PC-9 (cell line): Measurements from ENCODE around the gene TAGLN2. TPM values are rescaled to one million over a fixed set of nuclear protein-coding genes. Genes with fewer than 3 reads are reported as not detected.
A peak's percentile ranks its signal among the peaks of the same experiment; 100 is the strongest.

Source experiments
- BruUV-seq: library from RNA; stranded (reverse); fragments of 400-500 nt; replicated peaks from 2 replicates; lab custom pipeline; 2021; lab: Mats Ljungman, UMichigan
- CTCF ChIA-PET: fragments of 300-600 bp; sonication (Branson Sonifier 250); formaldehyde crosslinking; loops from one replicate; lab custom pipeline; 2022; ENCODE audit warnings: antibody characterized with exemption; lab: Charles Lee
- POLR2A ChIA-PET: fragments of 300-600 bp; sonication (Branson Sonifier 250); formaldehyde crosslinking; loops from one replicate; lab custom pipeline; 2022; ENCODE audit warnings: antibody characterized with exemption; ENCODE audit not compliant: unreplicated experiment; lab: Charles Lee
- DNase-seq, 2 experiments: peaks; one replicate each; pipeline versions ENCODE4 v3.0.0 to v3.0.0-alpha.2; 2015 to 2022; ENCODE audit warnings: mixed read lengths in 1 of 2
- H2AFZ ChIP-seq: fragments of 200-600 bp; sonication (generic); 2 replicates; pipeline ENCODE4 v1.8.1; 2017; ENCODE audit warnings: antibody characterized with exemption
- H3F3A ChIP-seq: fragments of 200-600 bp; sonication (generic); 2 replicates; pipeline ENCODE4 v1.8.1; 2017; ENCODE audit warnings: antibody characterized with exemption, mild to moderate bottlenecking, low read depth; ENCODE audit not compliant: insufficient read depth
- H3K27ac ChIP-seq: fragments of 200-600 bp; sonication (generic); 2 replicates; pipeline ENCODE4 v1.6.1; 2016; ENCODE audit warnings: mixed run types
- H3K27me3 ChIP-seq: fragments of 200-600 bp; sonication (generic); 2 replicates; pipeline ENCODE4 v1.6.1; 2016; ENCODE audit warnings: low read depth, mixed run types; ENCODE audit not compliant: insufficient read depth
- H3K36me3 ChIP-seq: fragments of 200-600 bp; sonication (generic); 2 replicates; pipeline ENCODE4 v1.6.1; 2016; ENCODE audit warnings: low read depth, mixed run types
- H3K4me1 ChIP-seq: fragments of 200-600 bp; sonication (generic); replicated peaks from 2 replicates; pipeline ENCODE4 v1.6.1; 2016; ENCODE audit warnings: mixed run types; ENCODE audit not compliant: insufficient read depth
- H3K4me2 ChIP-seq: fragments of 200-600 bp; sonication (generic); 2 replicates; pipeline ENCODE4 v1.6.1; 2017; ENCODE audit warnings: mixed run types
- H3K4me3 ChIP-seq: fragments of 200-600 bp; sonication (generic); 2 replicates; pipeline ENCODE4 v1.6.1; 2016; ENCODE audit warnings: mixed run types
- H3K79me2 ChIP-seq: fragments of 200-600 bp; sonication (generic); 2 replicates; pipeline ENCODE4 v1.6.1; 2017; ENCODE audit warnings: low read depth, mixed run types
- H3K9me2 ChIP-seq: fragments of 200-600 bp; sonication (generic); 2 replicates; pipeline ENCODE4 v1.8.1; 2017; ENCODE audit warnings: mild to moderate bottlenecking; ENCODE audit not compliant: insufficient read depth
- H3K9me3 ChIP-seq: fragments of 200-600 bp; sonication (generic); 2 replicates; pipeline ENCODE4 v1.8.1; 2016; ENCODE audit warnings: low read depth; ENCODE audit not compliant: insufficient read depth
- H4K20me1 ChIP-seq: fragments of 200-600 bp; sonication (generic); 2 replicates; pipeline ENCODE4 v1.8.1; 2017; ENCODE audit not compliant: insufficient read depth
- EZH2 ChIP-seq: fragments of 200-600 bp; sonication (generic); IDR thresholded peaks from 2 replicates; pipeline ENCODE4 v1.8.0; 2017; ENCODE audit warnings: antibody characterized with exemption, low read depth
- intact Hi-C: fragments of 100-400 bp; cut with micrococcal nuclease; formaldehyde crosslinking; loops from one replicate; pipeline ENCODE4 v1.10.0; 2022; ENCODE audit not compliant: unreplicated experiment
- total RNA-seq: library from RNA; stranded (reverse); gene quantifications from 2 replicates; pipeline ENCODE4 v1.2.3, GENCODE V29; 2021
- TF ChIP-seq, protein P1 (sequence below): fragments of 200-600 bp; sonication (generic); conservative IDR thresholded peaks from 2 replicates; pipeline ENCODE4 v1.6.1; 2017; ENCODE audit warnings: mixed run types, antibody characterized with exemption, mild to moderate bottlenecking, moderate library complexity

The TAGLN2 gene
- total RNA-seq, 1 experiment from 2014 or later, result 473 TPM

DNA sequence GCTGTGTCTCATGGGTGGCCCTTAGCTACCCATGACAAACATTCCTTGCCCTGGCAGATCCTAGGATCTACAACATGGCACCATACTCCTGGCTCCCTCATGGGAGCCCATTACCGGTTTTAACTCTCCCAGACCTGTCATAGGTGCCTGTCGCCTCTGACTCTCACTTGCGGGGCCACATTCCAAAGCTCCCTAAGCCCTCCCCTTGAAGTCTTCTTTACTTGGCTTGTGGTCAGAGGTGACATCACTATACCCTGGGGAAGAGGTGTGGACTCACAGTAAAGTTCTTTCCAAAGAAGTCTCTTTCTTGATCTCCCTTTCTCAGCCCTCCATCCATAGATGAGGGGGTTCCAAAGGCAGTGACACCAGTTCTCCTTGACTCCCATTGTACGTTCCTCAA lies 34.1 kb upstream of the TAGLN2 start:
- H3K4me2 ChIP-seq, result peak overlapping the region; percentile 49
- no peaks in the 10 kb centered on the region for H4K20me1 ChIP-seq
- no peak overlapping the region for H2AFZ ChIP-seq
- intact Hi-C loops, result loop anchor here (1.0 kb wide), 1 partner anchor 13 kb away; no protein-coding TSS in a partner anchor
- peak; percentile 82 to 93 for DNase-seq
- H3K27me3 ChIP-seq, result no peaks in the 10 kb centered on the region
- ChIA-PET POLR2A (interaction anchor here (0.7 kb wide), 1 partner anchor 22 kb away, joined by 5 read pairs; no protein-coding TSS in a partner anchor), CTCF (interaction anchor here (0.6 to 1.1 kb wide), 3 partner anchors 14 to 417 kb away, joined by 3 to 4 read pairs (median 4); partner anchors contain the start of gene IGSF9)
- no peaks in the 10 kb centered on the region for H3K36me3 ChIP-seq
- H3K9me3 ChIP-seq, result no peaks in the 10 kb centered on the region
- H3K9me2 ChIP-seq, result no peaks in the 10 kb centered on the region
- BruUV-seq, result no TSS peak
- H3K79me2 ChIP-seq, result no peaks in the 10 kb centered on the region
- peaks cover 15% of the 10 kb centered on the region; the same call in 1 of the 2 replicates for H3F3A ChIP-seq
- no peak overlapping the region for H3K27ac ChIP-seq
- H3K4me3 ChIP-seq, result no peak overlapping the region
- TF ChIP-seq EZH2, result no peak
- TF ChIP-seq, protein P1, sequence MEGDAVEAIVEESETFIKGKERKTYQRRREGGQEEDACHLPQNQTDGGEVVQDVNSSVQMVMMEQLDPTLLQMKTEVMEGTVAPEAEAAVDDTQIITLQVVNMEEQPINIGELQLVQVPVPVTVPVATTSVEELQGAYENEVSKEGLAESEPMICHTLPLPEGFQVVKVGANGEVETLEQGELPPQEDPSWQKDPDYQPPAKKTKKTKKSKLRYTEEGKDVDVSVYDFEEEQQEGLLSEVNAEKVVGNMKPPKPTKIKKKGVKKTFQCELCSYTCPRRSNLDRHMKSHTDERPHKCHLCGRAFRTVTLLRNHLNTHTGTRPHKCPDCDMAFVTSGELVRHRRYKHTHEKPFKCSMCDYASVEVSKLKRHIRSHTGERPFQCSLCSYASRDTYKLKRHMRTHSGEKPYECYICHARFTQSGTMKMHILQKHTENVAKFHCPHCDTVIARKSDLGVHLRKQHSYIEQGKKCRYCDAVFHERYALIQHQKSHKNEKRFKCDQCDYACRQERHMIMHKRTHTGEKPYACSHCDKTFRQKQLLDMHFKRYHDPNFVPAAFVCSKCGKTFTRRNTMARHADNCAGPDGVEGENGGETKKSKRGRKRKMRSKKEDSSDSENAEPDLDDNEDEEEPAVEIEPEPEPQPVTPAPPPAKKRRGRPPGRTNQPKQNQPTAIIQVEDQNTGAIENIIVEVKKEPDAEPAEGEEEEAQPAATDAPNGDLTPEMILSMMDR, result no peak
- H3K4me1 ChIP-seq, result peaks cover 30% of the 10 kb centered on the region

DNA sequence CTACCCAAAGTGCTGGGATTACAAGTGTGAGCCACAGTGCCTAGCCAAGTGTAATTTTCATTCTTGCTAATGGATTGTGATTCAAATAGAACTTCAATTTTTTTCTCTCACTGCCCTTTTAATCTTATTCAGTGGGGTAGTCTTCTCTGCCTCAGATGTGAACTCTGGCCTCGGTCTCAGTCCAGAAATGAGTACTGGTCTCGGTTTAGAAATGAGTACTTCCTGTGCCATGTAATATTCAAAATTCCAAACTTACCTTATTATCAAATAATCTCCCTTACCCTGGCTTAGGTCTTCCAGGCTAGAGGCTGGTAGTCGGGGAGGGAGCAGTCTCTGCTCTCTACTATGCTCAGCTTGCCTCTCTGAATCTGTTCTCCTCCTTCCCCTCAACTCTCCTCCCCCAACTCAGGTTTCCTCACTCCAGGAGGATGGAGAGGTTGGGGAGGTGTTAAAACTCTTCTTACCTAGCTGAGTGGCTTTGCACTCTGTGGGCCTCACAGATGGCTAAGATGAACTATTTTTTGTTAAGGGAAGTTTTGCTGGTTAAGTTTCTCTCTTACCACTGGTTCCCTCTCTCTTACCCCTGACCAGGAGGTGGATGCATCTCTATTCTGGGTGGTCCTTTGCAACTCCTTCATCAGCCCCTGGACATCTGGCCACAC lies 33.5 kb upstream of the TAGLN2 start:
- ChIA-PET CTCF (interaction anchor here (0.6 to 1.1 kb wide), 3 partner anchors 13 to 417 kb away, joined by 3 to 4 read pairs (median 4); partner anchors contain the start of gene IGSF9), POLR2A (interaction anchor here (0.7 kb wide), 1 partner anchor 21 kb away, joined by 5 read pairs; no protein-coding TSS in a partner anchor)
- H3K79me2 ChIP-seq, result no peaks in the 10 kb centered on the region
- intact Hi-C loops, result loop anchor here (1.0 kb wide), 1 partner anchor 13 kb away; no protein-coding TSS in a partner anchor
- TF ChIP-seq, protein P1, result no peak
- TF ChIP-seq EZH2, result no peak
- BruUV-seq, result TSS peak; percentile 28
- H3K27me3 ChIP-seq, result no peaks in the 10 kb centered on the region
- H3K4me1 ChIP-seq, result peaks cover 33% of the 10 kb centered on the region
- no peak overlapping the region for H3K27ac ChIP-seq
- no peak overlapping the region for H3K4me3 ChIP-seq
- H3K9me2 ChIP-seq, result no peaks in the 10 kb centered on the region
- no peak for DNase-seq
- peaks cover 15% of the 10 kb centered on the region; the same call in 1 of the 2 replicates for H3F3A ChIP-seq
- H4K20me1 ChIP-seq, result no peaks in the 10 kb centered on the region
- no peaks in the 10 kb centered on the region for H3K9me3 ChIP-seq
- H2AFZ ChIP-seq, result no peak overlapping the region
- peak overlapping the region; percentile 49 for H3K4me2 ChIP-seq
- no peaks in the 10 kb centered on the region for H3K36me3 ChIP-seq

DNA sequence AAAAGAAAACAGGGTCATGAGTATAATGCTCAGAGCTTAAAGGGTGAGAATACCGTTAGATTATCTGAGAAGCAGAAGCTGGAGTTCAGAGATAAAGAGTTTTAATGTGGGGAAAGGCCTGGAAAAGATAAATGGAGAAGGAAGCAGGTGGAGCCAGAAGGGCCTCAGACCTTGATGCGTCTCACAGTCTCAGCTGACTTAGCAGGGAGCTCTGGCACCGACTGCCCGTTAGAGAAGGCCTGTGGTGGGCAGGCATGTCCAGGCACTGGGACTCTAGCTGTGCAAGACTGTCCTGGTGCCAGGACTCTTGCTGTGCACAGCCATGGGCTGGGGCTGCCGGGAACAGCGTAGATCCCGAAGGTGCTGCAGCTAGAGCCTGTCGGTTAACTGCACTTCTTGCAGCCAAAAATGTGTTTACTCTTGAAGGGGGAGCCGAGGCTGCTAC lies 32.5 kb upstream of the TAGLN2 start:
- POLR2A ChIA-PET, result no interaction called here
- CTCF ChIA-PET, result no interaction called here

More for the DNA sequence above, 32.5 kb upstream of the TAGLN2 start:
- Histone ChIP-seq H3K9me3 (no peaks in the 10 kb centered on the region), H3K36me3 (no peaks in the 10 kb centered on the region), H3K4me3 (no peak overlapping the region), H3K27me3 (no peaks in the 10 kb centered on the region), H3K4me1 (peaks cover 35% of the 10 kb centered on the region), H3K27ac (no peak overlapping the region), H2AFZ (no peak overlapping the region), H3K79me2 (no peaks in the 10 kb centered on the region), H3F3A (peaks cover 15% of the 10 kb centered on the region; the same call in 1 of the 2 replicates), H3K4me2 (no peak overlapping the region), H4K20me1 (no peaks in the 10 kb centered on the region), H3K9me2 (no peaks in the 10 kb centered on the region)
- DNase-seq, result no peak
- no peak for TF ChIP-seq EZH2
- TF ChIP-seq, protein P1, result no peak
- BruUV-seq, result no TSS peak
- intact Hi-C loops, result no loop called here
